Body of pancreas (tissue), 4 donors: Measurements from ENCODE around the gene TM2D3. TPM values are rescaled to one million over a fixed set of nuclear protein-coding genes. Genes with fewer than 3 reads are reported as not detected.

Experiments used
- ATAC-seq: fragments of 150-250 bp; one replicate; pipeline ENCODE4 v1.9.1; 2016
- DNase-seq, 4 donors: peaks; one replicate each; pipeline ENCODE4 v3.0.0-alpha.2; 2019
- H3K27ac ChIP-seq, 4 donors: fragments of 200-600 bp; sonication (generic); 1 replicate in 3 of 4; 2 replicates in 1 of 4; pipeline versions ENCODE4 v1.5.1 to v1.6.1; 2016 to 2019; ENCODE audit warnings: mild to moderate bottlenecking in 1 of 4, mixed read lengths in 1 of 4, moderate library complexity in 1 of 4
- H3K27me3 ChIP-seq, 2 donors: fragments of 200-600 bp; sonication (generic); one replicate each; pipeline ENCODE4 v1.6.0; 2016; ENCODE audit warnings: mild to moderate bottlenecking in 1 of 2
- H3K36me3 ChIP-seq, 2 donors: fragments of 200-600 bp; sonication (generic); replicated peaks in 1 of 2; 2 replicates each; pipeline ENCODE4 v1.5.1; 2016; ENCODE audit warnings: low read depth in 2 of 2; ENCODE audit not compliant: insufficient read depth in 1 of 2
- H3K4me1 ChIP-seq: fragments of 200-600 bp; sonication (generic); one replicate; pipeline ENCODE4 v1.6.0; 2016
- H3K4me3 ChIP-seq, 2 donors: fragments of 200-600 bp; sonication (generic); 1 replicate in 1 of 2; 2 replicates in 1 of 2; pipeline ENCODE4 v1.5.1; 2016 to 2019
- H3K9me3 ChIP-seq, 3 donors: fragments of 200-600 bp; sonication (generic); 1 replicate in 2 of 3; 2 replicates in 1 of 3; pipeline ENCODE4 v1.5.1; 2016
- POLR2A ChIP-seq, 3 donors: fragments of 450-650 bp; IDR thresholded peaks; one replicate each; pipeline ENCODE4 v1.6.1; 2016; ENCODE audit warnings: antibody characterized with exemption in 3 of 3, mild to moderate bottlenecking in 2 of 3
- WGBS, 2 donors: methylation state at CpG; one replicate each; pipeline ENCODE4 v1.1.5; 2017; 5-methylcytosine and 5-hydroxymethylcytosine counted together
- intact Hi-C: fragments of 100-400 bp; cut with DNase I; formaldehyde crosslinking; loops from one replicate; pipeline ENCODE4 v1.15.1; 2023
- total RNA-seq, 2 donors: library from RNA; depleted of rRNA; stranded (reverse); fragments of >200 nt; gene quantifications; one replicate each; pipeline ENCODE4 v1.1.0, GENCODE V29; 2016
- TF ChIP-seq, protein P1 (sequence below), 7 experiments: fragments of 450-650 bp in 4 of 7; fragments of 200-600 bp in 3 of 7; sonication (generic) in 3 of 7; IDR thresholded peaks; one replicate each; pipeline ENCODE4 v1.5.1; 2016 to 2019; ENCODE audit warnings: antibody characterized with exemption in 7 of 7

TM2D3 gene
- total RNA-seq, 2 donors from 2014 or later = 28.3 to 30.9 TPM

DNA sequence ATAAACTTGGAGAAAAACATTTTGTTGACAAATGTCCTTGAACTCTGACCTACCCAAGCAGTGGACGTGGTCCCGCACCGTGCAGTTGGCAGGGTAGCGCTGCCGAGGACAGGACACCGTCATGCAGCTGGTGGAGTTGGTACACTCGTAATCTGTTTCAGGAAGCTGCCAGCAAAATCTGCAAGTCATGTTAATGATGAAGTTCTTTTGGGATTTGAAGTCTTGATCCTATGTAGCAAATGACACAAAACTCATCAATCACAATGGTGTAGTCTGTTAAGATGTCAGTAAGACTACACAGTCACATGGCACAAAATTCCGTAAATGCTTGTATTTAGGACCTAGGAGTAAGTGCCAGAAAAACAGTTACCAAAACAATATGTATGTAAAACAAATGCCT is 5.5 kb downstream of the TM2D3 start:
- H3K27ac ChIP-seq = no peak overlapping the region
- no peak overlapping the region for H3K4me3 ChIP-seq
- DNase-seq = no peak
- no peak for TF ChIP-seq POLR2A (IDR thresholded peaks at IDR 0.05)
- TF ChIP-seq, protein P1, sequence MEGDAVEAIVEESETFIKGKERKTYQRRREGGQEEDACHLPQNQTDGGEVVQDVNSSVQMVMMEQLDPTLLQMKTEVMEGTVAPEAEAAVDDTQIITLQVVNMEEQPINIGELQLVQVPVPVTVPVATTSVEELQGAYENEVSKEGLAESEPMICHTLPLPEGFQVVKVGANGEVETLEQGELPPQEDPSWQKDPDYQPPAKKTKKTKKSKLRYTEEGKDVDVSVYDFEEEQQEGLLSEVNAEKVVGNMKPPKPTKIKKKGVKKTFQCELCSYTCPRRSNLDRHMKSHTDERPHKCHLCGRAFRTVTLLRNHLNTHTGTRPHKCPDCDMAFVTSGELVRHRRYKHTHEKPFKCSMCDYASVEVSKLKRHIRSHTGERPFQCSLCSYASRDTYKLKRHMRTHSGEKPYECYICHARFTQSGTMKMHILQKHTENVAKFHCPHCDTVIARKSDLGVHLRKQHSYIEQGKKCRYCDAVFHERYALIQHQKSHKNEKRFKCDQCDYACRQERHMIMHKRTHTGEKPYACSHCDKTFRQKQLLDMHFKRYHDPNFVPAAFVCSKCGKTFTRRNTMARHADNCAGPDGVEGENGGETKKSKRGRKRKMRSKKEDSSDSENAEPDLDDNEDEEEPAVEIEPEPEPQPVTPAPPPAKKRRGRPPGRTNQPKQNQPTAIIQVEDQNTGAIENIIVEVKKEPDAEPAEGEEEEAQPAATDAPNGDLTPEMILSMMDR (IDR thresholded peaks at IDR 0.05) = no peak
- 39 to 48% methylated on average over 8 of the region's 8 CpGs for WGBS, 2 donors
- peaks cover 7 to 24% of the 10 kb centered on the region in 2 donors for H3K36me3 ChIP-seq
- H3K4me1 ChIP-seq = peaks cover 27% of the 10 kb centered on the region
- no peaks in the 10 kb centered on the region for H3K27me3 ChIP-seq
- no peak for ATAC-seq
- no peaks in the 10 kb centered on the region for H3K9me3 ChIP-seq
- intact Hi-C loops = no loop called here

DNA sequence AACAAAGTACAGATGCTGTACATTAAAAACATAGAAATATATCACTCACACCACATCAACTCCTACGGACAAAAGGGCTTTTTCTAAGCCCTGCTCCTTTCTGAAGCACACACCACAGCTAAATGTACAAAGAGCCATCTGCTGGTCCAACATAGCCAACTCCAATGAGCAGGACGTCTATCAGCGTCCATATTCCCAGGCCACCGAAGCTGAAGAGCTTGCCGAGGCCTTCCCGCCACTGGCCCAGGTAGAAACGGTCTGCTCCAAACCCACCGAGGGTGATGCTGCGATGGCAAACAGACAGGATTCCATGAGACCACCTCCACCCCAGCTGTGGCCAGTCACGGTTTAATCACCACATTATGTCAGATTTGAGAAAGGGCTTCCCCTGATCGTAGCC is 9.8 kb downstream of the TM2D3 start:
- Histone ChIP-seq H3K27me3 (no peaks in the 10 kb centered on the region), H3K27ac (peak overlapping the region in 1 of 4 donors; percentile 27), H3K4me3 (no peak overlapping the region), H3K4me1 (peaks cover 3% of the 10 kb centered on the region), H3K9me3 (no peaks in the 10 kb centered on the region), H3K36me3 (peaks cover 7 to 24% of the 10 kb centered on the region in 2 donors)
- intact Hi-C loops = loop anchor here (5.0 kb wide), 1 partner anchor 340 kb away; no protein-coding TSS in a partner anchor
- ATAC-seq = no peak
- WGBS, 2 donors = 76 to 81% methylated on average over 11 of the region's 11 CpGs
- DNase-seq = no peak
- no peak for TF ChIP-seq POLR2A (IDR thresholded peaks at IDR 0.05)
- TF ChIP-seq, protein P1 (IDR thresholded peaks at IDR 0.05) = no peak

DNA sequence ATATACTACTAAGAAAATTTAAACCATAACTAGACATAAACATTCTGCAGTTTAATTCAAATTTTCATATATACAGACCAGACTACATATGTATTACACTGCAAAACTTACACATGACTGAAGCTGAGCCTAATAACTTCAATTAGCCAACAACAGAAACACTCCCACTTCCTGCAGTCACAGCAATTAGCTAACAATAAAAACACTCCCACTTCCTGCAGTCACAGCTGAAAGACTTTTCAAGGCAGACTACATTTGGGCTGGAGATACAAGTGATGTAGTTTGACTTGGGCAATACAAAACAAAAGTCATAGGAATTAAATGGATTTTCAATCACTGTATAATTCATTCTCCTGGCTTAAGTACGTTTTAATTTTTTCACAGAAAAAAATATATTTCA is 10.3 kb downstream of the TM2D3 start:
- no peaks in the 10 kb centered on the region for H3K27me3 ChIP-seq
- ATAC-seq (peak; percentile 12), DNase-seq (no peak)
- 70 to 71% methylated on average over 1 of the region's 1 CpG for WGBS, 2 donors
- no peak overlapping the region for H3K4me3 ChIP-seq
- intact Hi-C loops = loop anchor here (5.0 kb wide), 1 partner anchor 340 kb away; no protein-coding TSS in a partner anchor
- peaks cover 7 to 24% of the 10 kb centered on the region in 2 donors for H3K36me3 ChIP-seq
- H3K9me3 ChIP-seq = no peaks in the 10 kb centered on the region
- H3K27ac ChIP-seq = peak overlapping the region in 1 of 4 donors; percentile 35
- TF ChIP-seq, protein P1 (IDR thresholded peaks at IDR 0.05) = no peak
- TF ChIP-seq POLR2A (IDR thresholded peaks at IDR 0.05) = no peak
- peaks cover 3% of the 10 kb centered on the region for H3K4me1 ChIP-seq

DNA sequence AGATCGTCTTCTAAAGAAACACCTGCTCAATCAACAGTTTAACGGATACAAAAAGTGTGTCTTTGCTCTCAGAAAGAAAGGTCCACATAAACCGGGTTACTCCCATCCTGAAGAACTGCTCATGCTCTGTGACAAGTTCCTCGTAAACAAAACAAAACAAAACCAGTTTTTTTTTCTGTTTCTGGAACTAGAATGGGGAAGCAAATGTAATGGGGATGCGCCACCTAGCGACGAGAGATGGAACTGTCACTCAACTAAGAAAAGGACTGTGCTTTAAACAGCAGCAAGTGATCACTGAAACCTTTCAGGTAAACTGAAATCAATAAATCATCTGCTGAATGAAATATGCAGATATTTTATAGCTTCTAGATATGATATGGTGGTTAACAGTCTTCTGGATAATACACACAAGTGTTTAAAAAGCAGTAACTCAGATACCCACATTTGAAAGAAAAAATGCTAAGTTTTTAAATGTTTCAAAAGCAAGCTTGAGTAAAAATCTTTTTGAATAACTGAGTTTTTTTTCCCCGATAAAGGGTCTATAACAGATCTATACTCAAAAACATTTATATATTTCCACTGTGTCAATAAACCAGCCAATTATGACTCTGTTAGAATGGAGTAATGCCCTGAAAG is 10.9 kb downstream of the TM2D3 start:
- no peaks in the 10 kb centered on the region for H3K9me3 ChIP-seq
- 29 to 30% methylated on average over 8 of the region's 8 CpGs for WGBS, 2 donors
- intact Hi-C loops = loop anchor here (5.0 kb wide), 1 partner anchor 339 kb away; no protein-coding TSS in a partner anchor
- peak overlapping the region in 1 of 4 donors; percentile 35 for H3K27ac ChIP-seq
- peaks cover 7 to 24% of the 10 kb centered on the region in 2 donors for H3K36me3 ChIP-seq
- H3K4me3 ChIP-seq = no peak overlapping the region
- DNase-seq (peak; percentile 63 to 83 (median 75)), ATAC-seq (peak; percentile 58)
- no peaks in the 10 kb centered on the region for H3K27me3 ChIP-seq
- H3K4me1 ChIP-seq = no peaks in the 10 kb centered on the region
- TF ChIP-seq POLR2A (IDR thresholded peaks at IDR 0.05) = no peak
- TF ChIP-seq, protein P1 (IDR thresholded peaks at IDR 0.05) = peak; percentile 78 to 92 (median 86)

DNA sequence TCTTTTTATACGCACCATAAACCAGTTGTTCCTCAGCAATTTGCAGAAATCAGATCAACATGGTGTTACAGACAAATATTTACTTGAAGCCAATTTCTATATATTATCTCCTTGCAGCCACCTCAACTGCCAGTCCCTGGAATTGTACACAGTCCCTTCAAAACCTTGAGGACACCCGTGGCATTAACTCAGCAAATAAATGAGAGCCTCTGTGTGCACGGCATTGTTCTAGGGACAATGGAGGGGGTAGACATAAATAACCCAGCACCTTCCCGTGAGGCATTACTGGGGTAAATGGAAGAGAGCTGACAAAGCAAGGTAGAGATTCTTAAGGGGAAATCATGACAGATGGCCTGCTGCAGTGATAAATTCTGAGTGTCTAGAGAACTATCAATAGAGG is 12.5 kb downstream of the TM2D3 start:
- DNase-seq = no peak
- no peaks in the 10 kb centered on the region for H3K4me1 ChIP-seq
- H3K36me3 ChIP-seq = peaks cover 4 to 9% of the 10 kb centered on the region in 2 donors
- ATAC-seq = no peak
- intact Hi-C loops = loop anchor here (5.0 kb wide), 1 partner anchor 337 kb away; no protein-coding TSS in a partner anchor
- TF ChIP-seq, protein P1 (IDR thresholded peaks at IDR 0.05) = no peak
- no peak for TF ChIP-seq POLR2A (IDR thresholded peaks at IDR 0.05)
- no peaks in the 10 kb centered on the region for H3K9me3 ChIP-seq
- no peak overlapping the region for H3K27ac ChIP-seq
- WGBS, 2 donors = 75 to 79% methylated on average over 4 of the region's 4 CpGs
- H3K4me3 ChIP-seq = no peak overlapping the region
- no peaks in the 10 kb centered on the region for H3K27me3 ChIP-seq
